ENCODE data around the gene PATJ. TPM values are rescaled to one million over a fixed set of nuclear protein-coding genes. Genes with fewer than 3 reads are reported as not detected.

PATJ gene
- total RNA-seq, 4 donors from 2014 or later, result 25.7 to 37.4 (median 31.8) TPM

- intact Hi-C loops (cut with DNase I), result no loop called here
- peaks cover 0 to 5% (median 0%) of the 10 kb centered on the region in 4 donors for H3K36me3 ChIP-seq
- no peak overlapping the region for H3K27ac ChIP-seq (replicated peaks in 1 of 4)
- no peak overlapping the region for H3K4me3 ChIP-seq
- DNase-seq (ENCODE audit: extremely low spot score), result no peak
- TF ChIP-seq POLR2A (IDR thresholded peaks at IDR 0.05; ENCODE audit: low read depth), result no peak
- no peaks in the 10 kb centered on the region for H3K27me3 ChIP-seq
- no peaks in the 10 kb centered on the region for H3K4me1 ChIP-seq
- no peaks in the 10 kb centered on the region for H3K9me3 ChIP-seq
- WGBS, result 89% methylated on average over 3 of the region's 3 CpGs
Measured at GRCh38 chr1:61922950-61923480, 180.7 kb downstream of the PATJ start.

- Histone ChIP-seq H3K9me3 (no peaks in the 10 kb centered on the region), H3K4me3 (no peak overlapping the region), H3K27me3 (no peaks in the 10 kb centered on the region), H3K27ac (replicated peaks in 1 of 4) (no peak overlapping the region), H3K36me3 (peaks cover 0 to 5% (median 0%) of the 10 kb centered on the region in 4 donors), H3K4me1 (no peaks in the 10 kb centered on the region)
- intact Hi-C loops (cut with DNase I), result no loop called here
- no peak for TF ChIP-seq EP300 (IDR thresholded peaks at IDR 0.05)
- no peak for TF ChIP-seq CTCF (IDR thresholded peaks at IDR 0.05)
- no peak for TF ChIP-seq POLR2AphosphoS5 (IDR thresholded peaks at IDR 0.05)
- no peak for TF ChIP-seq POLR2A (IDR thresholded peaks at IDR 0.05; ENCODE audit: low read depth)
- 100% methylated on average over 1 of the region's 1 CpG for WGBS
- DNase-seq (ENCODE audit: extremely low spot score), result no peak
Measured at GRCh38 chr1:61925591-61926298, 183.5 kb downstream of the PATJ start.

- DNase-seq (ENCODE audit: extremely low spot score), result no peak
- 91% methylated on average over 3 of the region's 3 CpGs for WGBS
- H3K4me1 ChIP-seq, result no peaks in the 10 kb centered on the region
- H3K4me3 ChIP-seq, result no peak overlapping the region
- H3K9me3 ChIP-seq, result no peaks in the 10 kb centered on the region
- intact Hi-C loops (cut with DNase I), result no loop called here
- H3K27ac ChIP-seq (replicated peaks in 1 of 4), result no peak overlapping the region
- TF ChIP-seq CTCF (IDR thresholded peaks at IDR 0.05) (no peak), EP300 (IDR thresholded peaks at IDR 0.05) (no peak), POLR2AphosphoS5 (IDR thresholded peaks at IDR 0.05) (no peak), POLR2A (IDR thresholded peaks at IDR 0.05; ENCODE audit: low read depth) (no peak)
- H3K36me3 ChIP-seq, result peaks cover 0 to 5% (median 0%) of the 10 kb centered on the region in 4 donors
- H3K27me3 ChIP-seq, result no peaks in the 10 kb centered on the region
Measured at GRCh38 chr1:61926597-61926996, 184.3 kb downstream of the PATJ start.

GRCh38 chr1:61930116-61930645, 187.9 kb downstream of the PATJ start:
- H3K27me3 ChIP-seq, result no peaks in the 10 kb centered on the region
- no peaks in the 10 kb centered on the region for H3K9me3 ChIP-seq
- DNase-seq (ENCODE audit: extremely low spot score), result no peak
- no peaks in the 10 kb centered on the region for H3K4me1 ChIP-seq
- peaks cover 0 to 5% (median 0%) of the 10 kb centered on the region in 4 donors for H3K36me3 ChIP-seq
- TF ChIP-seq CTCF (IDR thresholded peaks at IDR 0.05) (no peak), EP300 (IDR thresholded peaks at IDR 0.05) (no peak), POLR2A (IDR thresholded peaks at IDR 0.05; ENCODE audit: low read depth) (no peak), POLR2AphosphoS5 (IDR thresholded peaks at IDR 0.05) (no peak)
- WGBS, result 95% methylated on average over 5 of the region's 5 CpGs
- H3K4me3 ChIP-seq, result no peak overlapping the region
- intact Hi-C loops (cut with DNase I), result no loop called here
- no peak overlapping the region for H3K27ac ChIP-seq (replicated peaks in 1 of 4)

- 92% methylated on average over 3 of the region's 3 CpGs for WGBS
- DNase-seq (ENCODE audit: extremely low spot score), result no peak
Measured at GRCh38 chr1:61931587-61932279, 189.5 kb downstream of the PATJ start.

More at GRCh38 chr1:61931587-61932279, 189.5 kb downstream of the PATJ start:
- Histone ChIP-seq H3K27me3 (no peaks in the 10 kb centered on the region), H3K4me3 (no peak overlapping the region), H3K9me3 (no peaks in the 10 kb centered on the region), H3K27ac (replicated peaks in 1 of 4) (no peak overlapping the region), H3K4me1 (no peaks in the 10 kb centered on the region), H3K36me3 (peaks cover 0 to 5% (median 0%) of the 10 kb centered on the region in 4 donors)
- no peak for TF ChIP-seq POLR2AphosphoS5 (IDR thresholded peaks at IDR 0.05)
- no peak for TF ChIP-seq CTCF (IDR thresholded peaks at IDR 0.05)
- TF ChIP-seq POLR2A (IDR thresholded peaks at IDR 0.05; ENCODE audit: low read depth), result no peak
- no peak for TF ChIP-seq EP300 (IDR thresholded peaks at IDR 0.05)
- intact Hi-C loops (cut with DNase I), result no loop called here

Measured in esophagus muscularis mucosa (tissue), 4 donors.